ENCODE measurements around the gene HGD.
"Not testable (repeated sequence)": the region's sequence is repeated elsewhere in the genome, so short reads cannot be mapped to it uniquely, and the experiment has no call there.

HGD gene

GRCh38 chr3:120636795-120637401 lies 45.1 kb downstream of the HGD start:
- DNase-seq = no peak

- no peak for DNase-seq
Measured at GRCh38 chr3:120634539-120634938, 47.5 kb downstream of the HGD start.

- DNase-seq = peak in 1 of 2 experiments; percentile 13
Measured at GRCh38 chr3:120625159-120625586, 56.9 kb downstream of the HGD start.

GRCh38 chr3:120623727-120624093 lies 58.3 kb downstream of the HGD start:
- no peak for DNase-seq

- DNase-seq = no peak
Measured at GRCh38 chr3:120622870-120623726, 58.9 kb downstream of the HGD start.

- no peak for DNase-seq
Measured at GRCh38 chr3:120622457-120622856, 59.6 kb downstream of the HGD start.

- DNase-seq = not testable (repeated sequence)
Measured at GRCh38 chr3:120616745-120617144, 65.3 kb downstream of the HGD start.

- DNase-seq = no peak
Measured at GRCh38 chr3:120615847-120616609, 66.0 kb downstream of the HGD start.

- DNase-seq = no peak
Measured at GRCh38 chr3:120614765-120615164, 67.3 kb downstream of the HGD start.

- DNase-seq = no peak
Measured at GRCh38 chr3:120608506-120608905, 73.5 kb downstream of the HGD start.

GRCh38 chr3:120604784-120605183 lies 77.3 kb downstream of the HGD start:
- no peak for DNase-seq

- no peak for DNase-seq
Measured at GRCh38 chr3:120604382-120604781, 77.7 kb downstream of the HGD start.

- no peak for DNase-seq
Measured at GRCh38 chr3:120602682-120603081, 79.4 kb downstream of the HGD start.

GRCh38 chr3:120601554-120601953 lies 80.5 kb downstream of the HGD start:
- no peak for DNase-seq

- no peak for DNase-seq
Measured at GRCh38 chr3:120599211-120599610, 82.8 kb downstream of the HGD start.

GRCh38 chr3:120597445-120598049 lies 84.5 kb downstream of the HGD start:
- DNase-seq = no peak

GRCh38 chr3:120596853-120597223 lies 85.2 kb downstream of the HGD start:
- DNase-seq = no peak

- peak; percentile 99 to 100 for DNase-seq
Measured at GRCh38 chr3:120596116-120596852, 85.8 kb downstream of the HGD start, which contains the start of gene NDUFB4. Gene NDUFB4, plus strand, starts transcription at chr3:120596336. Its CDS starts 24 bp downstream, at chr3:120596360.

- DNase-seq = no peak
Measured at GRCh38 chr3:120595788-120596115, 86.3 kb downstream of the HGD start.

- DNase-seq = no peak
Measured at GRCh38 chr3:120587332-120587975, 94.6 kb downstream of the HGD start.
